GM12872 (cell line): ENCODE data around the gene WWOX.

Source experiments
- CTCF ChIP-seq: IDR thresholded peaks from 3 replicates; pipeline ENCODE4 v1.5.1; 2011; ENCODE audit warnings: low read depth, mild to moderate bottlenecking, low read length, moderate library complexity; ENCODE audit not compliant: insufficient read depth

Gene WWOX

GRCh38 chr16:79121906-79122305 lies 1022.5 kb downstream of the WWOX start:
- no peak for TF ChIP-seq CTCF

- TF ChIP-seq CTCF = no peak
Measured at GRCh38 chr16:79122343-79122742, 1022.9 kb downstream of the WWOX start.

GRCh38 chr16:79124016-79124756 lies 1024.7 kb downstream of the WWOX start:
- TF ChIP-seq CTCF = no peak

- no peak for TF ChIP-seq CTCF
Measured at GRCh38 chr16:79127766-79128165, 1028.3 kb downstream of the WWOX start.

- no peak for TF ChIP-seq CTCF
Measured at GRCh38 chr16:79128706-79129105, 1029.3 kb downstream of the WWOX start.

GRCh38 chr16:79130616-79131015 lies 1031.2 kb downstream of the WWOX start:
- no peak for TF ChIP-seq CTCF

GRCh38 chr16:79131321-79132075 lies 1032.0 kb downstream of the WWOX start:
- no peak for TF ChIP-seq CTCF
